ENCODE measurements around the gene CACNA2D1.
"Not testable (repeated sequence)": the region's sequence is repeated elsewhere in the genome, so short reads cannot be mapped to it uniquely, and the experiment has no call there.

CACNA2D1 gene

GRCh38 chr7:82389876-82390275 is 53.7 kb downstream of the CACNA2D1 start:
- no peak for ATAC-seq

DNA sequence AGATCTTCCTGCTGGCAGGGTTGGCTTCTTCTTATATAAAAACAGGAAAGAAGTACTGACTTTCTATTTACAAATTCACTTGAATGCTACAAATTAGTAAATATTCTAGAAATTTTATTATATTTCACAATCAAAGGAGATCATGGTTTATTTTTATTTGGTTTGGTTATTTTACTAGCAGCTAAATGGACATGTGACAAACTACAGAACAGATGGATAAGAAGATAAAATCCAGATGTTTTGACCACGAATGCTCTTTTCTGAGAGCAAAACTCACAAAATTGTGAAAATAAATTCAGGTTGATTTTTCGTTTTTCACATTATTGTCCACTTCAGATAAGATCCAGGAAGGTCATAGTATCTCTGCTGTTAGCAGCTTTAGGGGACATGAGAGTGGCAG is 55.4 kb downstream of the CACNA2D1 start:
- ATAC-seq: no peak

DNA sequence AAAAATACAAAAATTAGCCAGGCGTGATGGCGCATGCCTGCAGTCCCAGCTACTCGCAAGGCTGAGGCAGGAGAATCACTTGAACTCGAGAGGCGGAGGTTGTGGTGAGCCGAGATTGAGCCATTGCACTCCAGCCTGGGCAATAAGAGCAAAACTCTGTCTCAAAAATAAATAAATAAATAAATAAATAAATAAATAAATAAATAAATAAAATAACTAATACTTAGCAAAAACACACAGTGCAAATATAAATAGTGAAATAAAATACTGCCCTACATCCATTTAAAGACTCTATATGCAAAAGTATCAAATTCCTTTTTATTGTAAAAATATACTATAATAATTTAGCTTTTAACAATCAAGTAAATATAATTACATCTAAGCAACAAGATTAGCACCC is 57.0 kb downstream of the CACNA2D1 start:
- not testable (repeated sequence) for ATAC-seq

GRCh38 chr7:82384779-82385178 is 58.8 kb downstream of the CACNA2D1 start:
- ATAC-seq: no peak

- no peak for ATAC-seq
Measured at GRCh38 chr7:82384051-82384464, 59.5 kb downstream of the CACNA2D1 start.

- no peak for ATAC-seq
Measured at GRCh38 chr7:82382276-82382675, 61.3 kb downstream of the CACNA2D1 start.

DNA sequence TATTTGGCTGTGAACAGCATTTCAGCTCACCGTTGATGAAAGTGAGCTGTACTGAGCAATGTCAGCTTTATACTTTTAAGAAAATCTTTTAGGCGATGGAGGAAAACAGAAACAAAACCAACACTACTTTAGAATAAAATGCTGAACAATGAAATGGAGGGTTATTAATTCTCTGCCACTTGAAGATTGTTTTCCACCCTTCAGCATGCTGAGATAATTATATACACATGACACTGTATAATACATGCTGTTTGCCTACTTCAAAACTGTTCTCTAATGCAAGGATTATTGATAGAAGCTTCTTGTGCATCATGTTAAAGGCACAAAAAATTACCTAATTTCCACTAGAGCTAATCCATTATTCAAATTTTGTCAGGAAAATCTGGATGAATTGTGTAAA is 66.8 kb downstream of the CACNA2D1 start:
- no peak for ATAC-seq

DNA sequence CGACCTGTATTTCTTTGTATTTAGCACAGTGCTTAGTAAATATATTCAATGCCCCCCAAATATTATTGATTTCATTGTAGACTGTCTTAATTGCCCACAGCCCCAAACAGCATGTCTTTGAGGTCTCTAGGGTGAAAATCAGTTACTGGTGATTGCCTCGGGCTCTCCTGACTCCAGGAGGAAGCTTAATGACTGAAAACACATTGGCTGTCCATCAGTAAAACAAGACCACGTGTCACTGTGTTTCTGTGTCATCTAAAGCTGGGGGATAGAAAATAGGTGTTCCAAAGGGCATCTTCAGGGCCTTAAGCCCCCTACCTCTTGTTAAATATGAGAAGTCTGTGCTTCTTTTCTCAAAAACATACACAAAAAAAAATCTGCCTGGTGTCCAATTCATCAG is 67.9 kb downstream of the CACNA2D1 start:
- no peak for ATAC-seq

GRCh38 chr7:82375129-82375528 is 68.4 kb downstream of the CACNA2D1 start:
- no peak for ATAC-seq

DNA sequence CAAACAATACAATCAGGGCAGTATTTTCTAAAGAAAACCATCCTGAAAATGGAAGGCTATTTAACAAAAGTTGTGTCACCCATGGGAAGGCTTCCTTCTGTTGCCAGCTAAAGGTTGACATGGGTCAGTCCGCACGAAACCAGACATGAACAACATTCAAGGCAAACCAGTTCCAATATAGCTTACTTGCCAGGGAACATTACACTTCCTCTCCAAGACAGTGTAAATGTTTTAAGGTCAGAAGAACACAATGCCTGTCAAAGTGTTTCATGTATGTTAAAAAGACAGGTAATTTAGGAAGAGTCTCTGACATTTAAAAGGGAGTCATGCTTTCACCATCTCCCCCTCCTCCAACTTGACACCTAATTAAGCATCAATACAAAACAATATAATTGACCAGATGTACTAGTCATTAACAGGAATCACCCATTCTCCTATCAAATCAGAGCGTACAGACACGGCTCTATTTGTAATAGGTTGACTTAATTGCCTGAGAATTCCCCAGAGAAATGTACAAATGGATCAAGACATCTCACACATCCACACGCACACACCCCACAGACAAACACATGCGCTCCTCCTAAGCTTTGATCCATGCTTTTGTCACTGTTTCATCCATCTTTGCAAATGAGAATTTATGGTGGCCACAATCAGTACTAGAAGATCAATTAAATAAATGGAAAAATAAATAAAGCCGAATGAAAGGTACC is 69.5 kb downstream of the CACNA2D1 start:
- ATAC-seq: no peak

GRCh38 chr7:82364671-82365070 is 78.9 kb downstream of the CACNA2D1 start:
- no peak for ATAC-seq

GRCh38 chr7:82364048-82364447 is 79.5 kb downstream of the CACNA2D1 start:
- ATAC-seq: no peak

- ATAC-seq: no peak
Measured at GRCh38 chr7:82362129-82362706, 81.4 kb downstream of the CACNA2D1 start.

DNA sequence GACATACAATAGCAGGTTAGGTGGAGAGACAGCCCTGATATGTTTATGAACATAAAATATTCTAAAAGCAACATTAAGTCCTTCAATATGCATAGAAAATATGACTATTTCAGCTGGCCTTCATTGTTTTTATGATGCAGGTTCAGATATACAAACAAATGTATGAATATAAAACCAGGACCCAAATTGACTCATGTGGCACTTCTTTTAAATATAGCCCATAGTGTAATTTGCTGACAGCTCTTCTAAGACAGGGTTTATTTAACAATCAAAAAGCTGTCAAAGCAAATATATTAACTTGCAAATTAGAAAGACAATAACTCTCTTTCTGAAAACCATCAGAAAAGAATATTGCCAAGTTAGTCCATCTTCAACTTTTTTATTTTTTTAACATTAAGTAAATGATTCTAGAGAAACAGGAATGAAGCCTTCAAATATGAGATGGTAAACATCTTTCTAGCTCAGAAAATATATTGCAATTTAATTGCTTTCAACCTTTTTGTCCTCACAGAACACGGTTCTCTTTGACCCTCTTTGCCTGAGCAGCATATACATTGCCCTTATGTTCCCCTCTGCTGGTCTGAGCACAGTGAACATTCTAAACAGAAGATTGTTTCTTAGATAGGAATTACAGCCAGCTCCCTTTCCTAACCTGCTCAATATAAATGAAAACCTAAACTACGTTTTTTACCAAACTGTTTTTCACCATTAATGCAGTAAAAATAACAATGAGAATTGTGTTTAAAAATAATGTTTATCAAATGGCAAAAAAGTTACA is 82.8 kb downstream of the CACNA2D1 start:
- no peak for ATAC-seq

- ATAC-seq: no peak
Measured at GRCh38 chr7:82359426-82359825, 84.2 kb downstream of the CACNA2D1 start.

- no peak for ATAC-seq
Measured at GRCh38 chr7:82358923-82359322, 84.7 kb downstream of the CACNA2D1 start.

GRCh38 chr7:82358009-82358578 is 85.5 kb downstream of the CACNA2D1 start:
- ATAC-seq: no peak

DNA sequence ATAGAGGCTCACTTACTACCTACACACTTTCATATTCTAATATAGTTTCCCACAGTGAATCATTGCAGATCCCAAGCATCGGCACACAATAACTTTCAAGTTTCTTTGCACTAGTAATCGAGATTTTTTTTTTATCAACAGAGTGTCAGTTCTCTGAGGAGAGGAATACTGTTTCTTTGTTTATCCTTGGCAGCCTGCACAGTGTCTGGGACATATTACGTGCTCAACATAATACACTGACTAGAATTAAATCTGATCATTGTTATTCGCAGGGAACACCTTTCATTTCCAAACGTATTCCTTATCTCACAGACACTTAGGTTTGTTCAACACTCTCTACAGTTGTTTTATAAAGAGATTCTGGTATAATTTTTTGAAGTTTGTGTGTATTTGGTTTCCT is 95.3 kb downstream of the CACNA2D1 start:
- no peak for ATAC-seq

- no peak for ATAC-seq
Measured at GRCh38 chr7:82347808-82348207, 95.8 kb downstream of the CACNA2D1 start.

DNA sequence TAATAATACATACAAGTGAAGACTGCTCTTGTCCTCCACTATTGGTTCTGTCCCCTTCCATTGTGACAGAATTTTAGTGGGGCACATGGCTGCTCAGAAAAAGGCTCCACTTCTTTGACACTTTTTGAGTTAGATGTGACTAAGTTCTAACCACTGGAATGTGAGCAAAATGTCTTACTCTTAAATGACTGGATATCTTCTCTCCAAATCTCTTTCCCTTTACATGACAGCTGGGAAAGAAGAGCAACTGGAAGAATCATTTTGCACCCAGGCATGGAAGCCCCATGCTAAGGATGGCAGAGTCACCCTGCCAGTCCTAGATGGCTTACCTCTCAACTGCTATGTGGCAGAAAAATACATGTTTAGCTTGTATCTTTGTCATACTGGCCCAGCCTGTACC is 97.7 kb downstream of the CACNA2D1 start:
- ATAC-seq: no peak

GRCh38 chr7:82343716-82344115 is 99.9 kb downstream of the CACNA2D1 start:
- ATAC-seq: no peak

DNA sequence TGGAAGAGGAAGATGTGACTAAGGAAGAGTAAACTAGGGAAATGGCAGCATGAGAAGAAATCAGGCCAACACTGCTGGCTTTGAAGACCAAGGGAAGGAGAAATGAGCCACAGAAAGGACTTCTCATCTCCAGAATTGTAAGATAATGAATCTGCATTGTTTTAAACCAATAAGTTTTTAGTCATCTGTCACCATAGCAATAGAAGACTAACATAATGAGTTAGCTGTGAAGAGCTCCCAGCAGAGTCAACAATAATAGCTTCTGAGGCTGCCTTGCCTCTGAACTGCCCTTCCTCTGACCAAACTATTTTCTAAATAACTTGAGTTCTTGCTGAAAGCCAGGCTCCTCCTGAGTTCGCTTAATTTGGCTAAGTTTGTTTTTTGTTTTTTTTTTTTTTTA is 103.6 kb downstream of the CACNA2D1 start:
- ATAC-seq: no peak

GRCh38 chr7:82335927-82336326 is 107.7 kb downstream of the CACNA2D1 start:
- ATAC-seq: no peak

- no peak for ATAC-seq
Measured at GRCh38 chr7:82335001-82335400, 108.6 kb downstream of the CACNA2D1 start.
